H1 (cell line): ENCODE results near the gene DLL3. TPM values are rescaled to one million over a fixed set of nuclear protein-coding genes. Genes with fewer than 3 reads are reported as not detected.

Experiments
- CTCF ChIA-PET: fragments of 300-600 bp; sonication (Branson Sonifier 250); formaldehyde crosslinking; loops from one replicate; lab custom pipeline; 2021; ENCODE audit not compliant: partially characterized antibody; lab: Charles Lee
- POLR2A ChIA-PET: fragments of 300-600 bp; sonication (Branson Sonifier 250); formaldehyde crosslinking; loops from one replicate; lab custom pipeline; 2021; ENCODE audit warnings: inconsistent platforms; ENCODE audit not compliant: partially characterized antibody; lab: Charles Lee
- DNase-seq, 2 experiments: peaks; one replicate each; pipeline versions ENCODE4 v3.0.0 to v3.0.0-alpha.2; 2010 to 2022; ENCODE audit warnings: low spot score in 2 of 2, low read depth in 1 of 2, mixed read lengths in 1 of 2
- FAIRE-seq: peaks from 2 replicates; lab custom pipeline; 2011; peaks lifted over from hg19 to GRCh38; lab: Jason Lieb, UNC
- H2AFZ ChIP-seq: 2 replicates; pipeline ENCODE4 v1.8.1; 2012; ENCODE audit warnings: low read length, inconsistent platforms
- H2AK5ac ChIP-seq: 2 replicates; pipeline ENCODE4 v1.6.1; 2013; ENCODE audit warnings: low read depth, low read length
- H2BK120ac ChIP-seq: replicated peaks from 2 replicates; pipeline ENCODE3; 2013; ENCODE audit warnings: low read depth, low read length, inconsistent platforms
- H2BK12ac ChIP-seq: 2 replicates; pipeline ENCODE4 v1.6.1; 2013; ENCODE audit warnings: low read depth, low read length
- H2BK15ac ChIP-seq: 2 replicates; pipeline ENCODE4 v1.6.1; 2013; ENCODE audit warnings: low read length
- H2BK20ac ChIP-seq: 2 replicates; pipeline ENCODE4 v1.6.1; 2013; ENCODE audit warnings: low read length
- H2BK5ac ChIP-seq: 2 replicates; pipeline ENCODE4 v1.6.1; 2013; ENCODE audit warnings: low read depth, low read length
- H3K14ac ChIP-seq: 2 replicates; pipeline ENCODE4 v1.6.1; 2013; ENCODE audit warnings: inconsistent platforms; ENCODE audit not compliant: insufficient read length
- H3K18ac ChIP-seq: 2 replicates; pipeline ENCODE4 v1.6.1; 2013; ENCODE audit warnings: low read length; ENCODE audit errors: extremely low read depth
- H3K23ac ChIP-seq: 2 replicates; pipeline ENCODE4 v1.6.1; 2013; ENCODE audit warnings: inconsistent platforms; ENCODE audit not compliant: insufficient read length
- H3K23me2 ChIP-seq: 2 replicates; pipeline ENCODE4 v1.6.1; 2013; ENCODE audit warnings: low read depth, low read length
- H3K27ac ChIP-seq: 2 replicates; pipeline ENCODE4 v1.6.1; 2011; ENCODE audit warnings: low read depth, low read length, inconsistent platforms
- H3K27me3 ChIP-seq, 4 experiments: replicated peaks in 1 of 4; 1 replicate in 1 of 4; 2 replicates in 3 of 4; pipeline versions ENCODE4 v1.6.1 to v1.8.1; 2011 to 2013; ENCODE audit warnings: low read length in 3 of 4, mild to moderate bottlenecking in 3 of 4, inconsistent platforms in 2 of 4, mixed read lengths in 2 of 4, moderate library complexity in 1 of 4; ENCODE audit not compliant: control insufficient read depth in 3 of 4, insufficient read depth in 3 of 4; ENCODE audit errors: extremely low read depth in 1 of 4
- H3K36me3 ChIP-seq, 4 experiments: 2 replicates each; pipeline versions ENCODE4 v1.6.1 to v1.8.1; 2011 to 2013; ENCODE audit warnings: mild to moderate bottlenecking in 4 of 4, low read length in 3 of 4, moderate library complexity in 2 of 4, control low read depth in 1 of 4, inconsistent platforms in 1 of 4; ENCODE audit not compliant: insufficient read depth in 4 of 4, control insufficient read depth in 2 of 4
- H3K4ac ChIP-seq: replicated peaks from 2 replicates; pipeline ENCODE3; 2013; ENCODE audit warnings: low read length, low read depth, mixed read lengths, inconsistent platforms; ENCODE audit not compliant: insufficient read length
- H3K4me1 ChIP-seq, 4 experiments: replicated peaks in 1 of 4; 1 replicate in 1 of 4; 2 replicates in 3 of 4; pipeline versions ENCODE4 v1.6.1 to v1.8.1; 2011 to 2013; ENCODE audit warnings: low read length in 3 of 4, inconsistent platforms in 2 of 4, mixed read lengths in 1 of 4; ENCODE audit not compliant: insufficient read depth in 4 of 4, control insufficient read depth in 3 of 4
- H3K4me2 ChIP-seq, 2 experiments: 2 replicates each; pipeline versions ENCODE4 v1.6.1 to v1.8.1; 2011 to 2013; ENCODE audit warnings: low read depth in 2 of 2, low read length in 2 of 2, control low read depth in 1 of 2, inconsistent platforms in 1 of 2, mild to moderate bottlenecking in 1 of 2; ENCODE audit not compliant: insufficient read depth in 1 of 2
- H3K4me3 ChIP-seq, 4 experiments: fragments of 200-600, 300-600 bp in 1 of 4; sonication (generic), shearing (Covaris generic), sonication (Bioruptor Twin) in 1 of 4; 2 replicates each; pipeline versions ENCODE4 v1.5.1 to v1.8.1; 2011 to 2016; ENCODE audit warnings: low read length in 4 of 4, low read depth in 3 of 4, control low read depth in 2 of 4, inconsistent platforms in 2 of 4, mild to moderate bottlenecking in 2 of 4, mixed read lengths in 1 of 4, moderate library complexity in 1 of 4; ENCODE audit not compliant: insufficient read depth in 2 of 4; ENCODE audit errors: extremely low read depth in 1 of 4
- H3K56ac ChIP-seq: replicated peaks from 2 replicates; pipeline ENCODE3; 2013; ENCODE audit warnings: low read depth, mild to moderate bottlenecking, mixed read lengths, low read length, inconsistent platforms; ENCODE audit not compliant: insufficient read length
- H3K79me1 ChIP-seq: 2 replicates; pipeline ENCODE4 v1.6.1; 2013; ENCODE audit warnings: low read depth, low read length, control low read depth
- H3K79me2 ChIP-seq, 2 experiments: 2 replicates each; pipeline versions ENCODE4 v1.6.1 to v1.8.1; 2012 to 2013; ENCODE audit warnings: low read length in 2 of 2, mild to moderate bottlenecking in 2 of 2, inconsistent platforms in 1 of 2; ENCODE audit not compliant: insufficient read depth in 2 of 2, control insufficient read depth in 1 of 2
- H3K9ac ChIP-seq, 4 experiments: replicated peaks in 1 of 4; 1 replicate in 1 of 4; 2 replicates in 3 of 4; pipeline versions ENCODE4 v1.6.1 to v1.8.1; 2011 to 2013; ENCODE audit warnings: low read depth in 3 of 4, low read length in 3 of 4, control low read depth in 2 of 4, mild to moderate bottlenecking in 2 of 4, moderate library complexity in 2 of 4, inconsistent platforms in 1 of 4; ENCODE audit errors: extremely low read depth in 1 of 4
- H3K9me3 ChIP-seq, 2 experiments: 2 replicates each; pipeline versions ENCODE4 v1.6.1 to v1.8.1; 2012 to 2013; ENCODE audit warnings: mild to moderate bottlenecking in 2 of 2, moderate library complexity in 2 of 2, control low read depth in 1 of 2, inconsistent platforms in 1 of 2, low read depth in 1 of 2, low read length in 1 of 2, mixed read lengths in 1 of 2; ENCODE audit not compliant: insufficient read depth in 2 of 2
- H4K20me1 ChIP-seq, 2 experiments: replicated peaks in 1 of 2; 2 replicates each; pipeline versions ENCODE3 to v1.8.1; 2011 to 2013; ENCODE audit warnings: inconsistent platforms in 2 of 2, low read length in 2 of 2, mild to moderate bottlenecking in 1 of 2; ENCODE audit not compliant: insufficient read depth in 2 of 2, control insufficient read depth in 1 of 2
- H4K5ac ChIP-seq: 2 replicates; pipeline ENCODE4 v1.6.1; 2013; ENCODE audit warnings: low read length, low read depth, mixed read lengths, inconsistent platforms; ENCODE audit not compliant: insufficient read length
- H4K8ac ChIP-seq: 2 replicates; pipeline ENCODE4 v1.8.0; 2013; ENCODE audit warnings: mild to moderate bottlenecking, moderate library complexity, low read length, inconsistent platforms; ENCODE audit not compliant: insufficient read depth; ENCODE audit errors: extremely low read depth
- H4K91ac ChIP-seq: replicated peaks from 2 replicates; pipeline ENCODE3; 2013; ENCODE audit warnings: low read length, mixed read lengths, inconsistent platforms; ENCODE audit not compliant: insufficient read length
- CTBP2 ChIP-seq: IDR thresholded peaks from 2 replicates; pipeline ENCODE4 v1.7.0; 2011; ENCODE audit warnings: borderline replicate concordance, mild to moderate bottlenecking, moderate library complexity, mixed read lengths, low read length; ENCODE audit not compliant: insufficient read depth, insufficient read length
- TBP ChIP-seq: IDR thresholded peaks from 2 replicates; pipeline ENCODE4 v1.6.1; 2011; ENCODE audit warnings: low read depth, low read length, improper control_type of control experiment
- TCF12 ChIP-seq: IDR thresholded peaks from 2 replicates; pipeline ENCODE4 v1.6.1; 2011; ENCODE audit warnings: low read depth, mild to moderate bottlenecking, low read length
- WGBS, 2 experiments: shearing (Covaris generic) in 1 of 2; methylation state at CpG; one replicate each; pipeline versions ENCODE4 v1.1.6 to v1.1.7; 2013 to 2015; ENCODE audit warnings: low lambda C conversion rate in 2 of 2, mixed read lengths in 2 of 2, inconsistent platforms in 1 of 2, low coverage in 1 of 2, missing lambda C conversion rate in 1 of 2; ENCODE audit not compliant: insufficient replicate concordance in 2 of 2, insufficient coverage in 1 of 2, insufficient read length in 1 of 2; ENCODE audit errors: extremely low coverage in 1 of 2, missing lambda C conversion rate in 1 of 2; 5-methylcytosine and 5-hydroxymethylcytosine counted together
- polyA plus RNA-seq, 7 experiments: library from polyadenylated mRNA; depleted of rRNA in 3 of 7; stranded (reverse) in 5 of 7; unstranded in 2 of 7; fragments of >200 nt in 5 of 7; fragments of 200-250 nt in 2 of 7; gene quantifications; 1 replicate in 5 of 7; 2 replicates in 1 of 7; 4 replicates in 1 of 7; pipeline versions ENCODE4 v1.2.1 to v1.2.3, GENCODE V29; 2011 to 2013; ENCODE audit warnings: missing spikeins in 2 of 7, mixed read lengths in 2 of 7
- total RNA-seq: library from RNA; stranded (reverse); fragmentation: NEBNext Ultra II Directional; extraction: Animal tissue kit (Norgen Biotek cat#: 25700); gene quantifications from 2 replicates; pipeline ENCODE4 v1.2.1, GENCODE V29; 2021
- TF ChIP-seq, protein P1 (sequence below): IDR thresholded peaks from 2 replicates; pipeline ENCODE4 v1.6.1; 2012; ENCODE audit warnings: inconsistent platforms
- TF ChIP-seq, protein P2 (sequence below): IDR thresholded peaks from 2 replicates; pipeline ENCODE4 v1.6.1; 2012; ENCODE audit warnings: inconsistent platforms

The DLL3 gene
- total and polyA plus RNA-seq, 2 of the 8 experiments (the other 6 are each of a cell fraction or from before 2014, with no cell fraction given) = 12.2 to 13.8 TPM

DNA sequence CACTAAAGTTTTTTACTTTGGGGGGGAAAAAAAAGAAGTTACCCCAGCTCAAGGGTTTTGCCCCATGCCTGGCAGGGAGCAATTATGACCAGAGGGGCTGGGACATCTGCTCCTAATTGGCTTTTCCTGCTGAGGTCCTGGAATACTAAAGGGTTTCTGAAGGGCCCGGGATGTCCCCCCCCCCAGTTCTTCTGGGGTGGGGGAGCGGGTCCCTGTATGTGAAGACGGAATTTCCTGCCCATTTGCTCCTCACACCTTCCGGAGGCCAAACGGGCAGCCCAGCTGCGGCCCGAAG, 1.1 kb upstream of the DLL3 start:
- H2AK5ac ChIP-seq = no peak overlapping the region
- ChIA-PET CTCF (interaction anchor here (0.8 to 6.5 kb wide), 11 partner anchors 10 to 176 kb away, joined by 3 to 47 read pairs (median 7); partner anchors contain the start of genes EID2 and EID2B), POLR2A (interaction anchor here (0.6 to 11.1 kb wide), 19 partner anchors 10 to 107 kb away, joined by 3 to 96 read pairs (median 6); partner anchors contain the start of genes EID2B, MED29, PAF1 and PLEKHG2)
- H4K20me1 ChIP-seq = no peaks in the 10 kb centered on the region
- no peak overlapping the region for H2BK12ac ChIP-seq
- H3K36me3 ChIP-seq = no peaks in the 10 kb centered on the region
- no peak overlapping the region for H2AFZ ChIP-seq
- H3K18ac ChIP-seq = no peak overlapping the region
- peaks cover 15% of the 10 kb centered on the region for H3K23me2 ChIP-seq
- H2BK5ac ChIP-seq = no peak overlapping the region
- no peaks in the 10 kb centered on the region for H3K79me1 ChIP-seq
- no peak overlapping the region for H3K27ac ChIP-seq
- H2BK20ac ChIP-seq = no peak overlapping the region
- H4K5ac ChIP-seq = no peak overlapping the region
- no peak for DNase-seq
- no peak overlapping the region for H3K4ac ChIP-seq
- no peaks in the 10 kb centered on the region for H3K79me2 ChIP-seq
- H3K9me3 ChIP-seq = peaks cover 0 to 8% of the 10 kb centered on the region in 2 experiments; a peak in 3 of 4 replicates
- H2BK120ac ChIP-seq = no peak overlapping the region
- H3K4me3 ChIP-seq = peak overlapping the region in 3 of 4 experiments; percentile 45 to 85 (median 60); a peak in 4 of 8 replicates
- no peak overlapping the region for H3K23ac ChIP-seq
- H2BK15ac ChIP-seq = no peak overlapping the region
- no peak overlapping the region for H3K14ac ChIP-seq
- no peak overlapping the region for H4K8ac ChIP-seq
- TF ChIP-seq CTBP2 (peak; percentile 38), TCF12 (no peak; the same call in none of the 2 replicates), TBP (peak; percentile 47; the same call in 1 of the 2 replicates)
- TF ChIP-seq, protein P1, sequence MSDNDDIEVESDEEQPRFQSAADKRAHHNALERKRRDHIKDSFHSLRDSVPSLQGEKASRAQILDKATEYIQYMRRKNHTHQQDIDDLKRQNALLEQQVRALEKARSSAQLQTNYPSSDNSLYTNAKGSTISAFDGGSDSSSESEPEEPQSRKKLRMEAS = 0 out of 2 replicates have a peak, but pooled peaks have one; percentile 75
- TF ChIP-seq, protein P2, sequence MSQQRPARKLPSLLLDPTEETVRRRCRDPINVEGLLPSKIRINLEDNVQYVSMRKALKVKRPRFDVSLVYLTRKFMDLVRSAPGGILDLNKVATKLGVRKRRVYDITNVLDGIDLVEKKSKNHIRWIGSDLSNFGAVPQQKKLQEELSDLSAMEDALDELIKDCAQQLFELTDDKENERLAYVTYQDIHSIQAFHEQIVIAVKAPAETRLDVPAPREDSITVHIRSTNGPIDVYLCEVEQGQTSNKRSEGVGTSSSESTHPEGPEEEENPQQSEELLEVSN = peak; percentile 80
- H3K4me2 ChIP-seq = peak overlapping the region; percentile 87
- peaks cover 13 to 47% (median 40%) of the 10 kb centered on the region in 4 experiments for H3K27me3 ChIP-seq
- H4K91ac ChIP-seq = no peak overlapping the region
- H3K4me1 ChIP-seq = peaks cover 4 to 8% (median 5%) of the 10 kb centered on the region in 4 experiments; a peak in 5 of 7 replicates
- no peak overlapping the region for H3K56ac ChIP-seq
- WGBS, 2 experiments = 3% methylated on average over 6 of the region's 7 CpGs; no CpG with 5 or more reads in 1 of the 2 experiments
- H3K9ac ChIP-seq = no peak overlapping the region
- FAIRE-seq = no peak
